ENCODE measurements around the gene TSC2. TPM values are rescaled to one million over a fixed set of nuclear protein-coding genes. Genes with fewer than 3 reads are reported as not detected.

The TSC2 gene
- polyA plus RNA-seq, 1 donor from 2014 or later, result 69.2 TPM

- H3K4me2 ChIP-seq (ENCODE audit: low read length), result no peak overlapping the region
- no peaks in the 10 kb centered on the region for H3K36me3 ChIP-seq (ENCODE audit: insufficient read depth, low read length)
- H3K27ac ChIP-seq (ENCODE audit: low read length), result no peak overlapping the region
- H2AFZ ChIP-seq (ENCODE audit: low read depth, low read length), result no peak overlapping the region
- no peaks in the 10 kb centered on the region for H3F3A ChIP-seq (ENCODE audit: insufficient read depth, low read length, poor library complexity, severe bottlenecking)
- TF ChIP-seq RAD21 (conservative IDR thresholded peaks at IDR 0.05) (no peak), POLR2AphosphoS5 (IDR thresholded peaks at IDR 0.05) (no peak), TAF1 (IDR thresholded peaks at IDR 0.05; ENCODE audit: low read depth) (no peak), SMC3 (conservative IDR thresholded peaks at IDR 0.05; ENCODE audit: poor library complexity) (no peak), EZH2 (IDR thresholded peaks at IDR 0.05; ENCODE audit: borderline replicate concordance, insufficient read depth, low read length, poor library complexity, severe bottlenecking) (no peak), CTCF (IDR thresholded peaks at IDR 0.05; ENCODE audit: poor library complexity, severe bottlenecking) (no peak), REST (IDR thresholded peaks at IDR 0.05; ENCODE audit: borderline replicate concordance) (no peak), MXI1 (conservative IDR thresholded peaks at IDR 0.05; ENCODE audit: poor library complexity, severe bottlenecking) (no peak), EP300 (conservative IDR thresholded peaks at IDR 0.05; ENCODE audit: poor library complexity, severe bottlenecking) (no peak)
- no peaks in the 10 kb centered on the region for H3K27me3 ChIP-seq (ENCODE audit: insufficient read depth, low read depth, low read length)
- no peak overlapping the region for H3K9ac ChIP-seq (ENCODE audit: low read length)
- peaks cover 10% of the 10 kb centered on the region for H3K79me2 ChIP-seq (replicated peaks; ENCODE audit: insufficient read depth, low read length)
- peak overlapping the region; percentile 95 for H3K4me3 ChIP-seq (ENCODE audit: low read length)
- H3K9me3 ChIP-seq (ENCODE audit: low read length), result no peaks in the 10 kb centered on the region
- H4K20me1 ChIP-seq (ENCODE audit: insufficient read depth), result no peaks in the 10 kb centered on the region
- no peaks in the 10 kb centered on the region for H3K9me2 ChIP-seq (ENCODE audit: insufficient read depth, low read length)
These were observed 1.6 kb upstream of the TSC2 start for GRCh38 chr16:2045965-2046892.

- no peaks in the 10 kb centered on the region for H3F3A ChIP-seq (ENCODE audit: insufficient read depth, low read length, poor library complexity, severe bottlenecking)
- no peaks in the 10 kb centered on the region for H3K9me3 ChIP-seq (ENCODE audit: low read length)
- H3K4me2 ChIP-seq (ENCODE audit: low read length), result peak overlapping the region; percentile 85
- peak overlapping the region; percentile 95 for H3K4me3 ChIP-seq (ENCODE audit: low read length)
- no peaks in the 10 kb centered on the region for H3K9me2 ChIP-seq (ENCODE audit: insufficient read depth, low read length)
- H3K9ac ChIP-seq (ENCODE audit: low read length), result peak overlapping the region; percentile 75
- no peaks in the 10 kb centered on the region for H4K20me1 ChIP-seq (ENCODE audit: insufficient read depth)
- no peak overlapping the region for H3K27ac ChIP-seq (ENCODE audit: low read length)
- TF ChIP-seq EZH2 (IDR thresholded peaks at IDR 0.05; ENCODE audit: borderline replicate concordance, insufficient read depth, low read length, poor library complexity, severe bottlenecking) (no peak), MXI1 (conservative IDR thresholded peaks at IDR 0.05; ENCODE audit: poor library complexity, severe bottlenecking) (no peak), SMC3 (conservative IDR thresholded peaks at IDR 0.05; ENCODE audit: poor library complexity) (no peak), RAD21 (conservative IDR thresholded peaks at IDR 0.05) (no peak), CTCF (IDR thresholded peaks at IDR 0.05; ENCODE audit: poor library complexity, severe bottlenecking) (no peak), TAF1 (IDR thresholded peaks at IDR 0.05; ENCODE audit: low read depth) (no peak), POLR2AphosphoS5 (IDR thresholded peaks at IDR 0.05) (no peak), EP300 (conservative IDR thresholded peaks at IDR 0.05; ENCODE audit: poor library complexity, severe bottlenecking) (no peak), REST (IDR thresholded peaks at IDR 0.05; ENCODE audit: borderline replicate concordance) (no peak)
- H3K27me3 ChIP-seq (ENCODE audit: insufficient read depth, low read depth, low read length), result no peaks in the 10 kb centered on the region
- H3K79me2 ChIP-seq (replicated peaks; ENCODE audit: insufficient read depth, low read length), result peaks cover 10% of the 10 kb centered on the region
- no peak overlapping the region for H2AFZ ChIP-seq (ENCODE audit: low read depth, low read length)
- H3K36me3 ChIP-seq (ENCODE audit: insufficient read depth, low read length), result no peaks in the 10 kb centered on the region
These were observed 874 bp upstream of the TSC2 start for GRCh38 chr16:2046893-2047329.
